Astrocyte of the hippocampus (primary cell): ENCODE data around the gene RBM4.
A peak's percentile ranks its signal among the peaks of the same experiment; 100 is the strongest.
"Not testable (repeated sequence)": the region's sequence is repeated elsewhere in the genome, so short reads cannot be mapped to it uniquely, and the experiment has no call there.

Experiments
- DNase-seq: peaks from one replicate; pipeline ENCODE4 v3.0.0; 2011; ENCODE audit warnings: low read depth, low spot score

RBM4 gene

DNA sequence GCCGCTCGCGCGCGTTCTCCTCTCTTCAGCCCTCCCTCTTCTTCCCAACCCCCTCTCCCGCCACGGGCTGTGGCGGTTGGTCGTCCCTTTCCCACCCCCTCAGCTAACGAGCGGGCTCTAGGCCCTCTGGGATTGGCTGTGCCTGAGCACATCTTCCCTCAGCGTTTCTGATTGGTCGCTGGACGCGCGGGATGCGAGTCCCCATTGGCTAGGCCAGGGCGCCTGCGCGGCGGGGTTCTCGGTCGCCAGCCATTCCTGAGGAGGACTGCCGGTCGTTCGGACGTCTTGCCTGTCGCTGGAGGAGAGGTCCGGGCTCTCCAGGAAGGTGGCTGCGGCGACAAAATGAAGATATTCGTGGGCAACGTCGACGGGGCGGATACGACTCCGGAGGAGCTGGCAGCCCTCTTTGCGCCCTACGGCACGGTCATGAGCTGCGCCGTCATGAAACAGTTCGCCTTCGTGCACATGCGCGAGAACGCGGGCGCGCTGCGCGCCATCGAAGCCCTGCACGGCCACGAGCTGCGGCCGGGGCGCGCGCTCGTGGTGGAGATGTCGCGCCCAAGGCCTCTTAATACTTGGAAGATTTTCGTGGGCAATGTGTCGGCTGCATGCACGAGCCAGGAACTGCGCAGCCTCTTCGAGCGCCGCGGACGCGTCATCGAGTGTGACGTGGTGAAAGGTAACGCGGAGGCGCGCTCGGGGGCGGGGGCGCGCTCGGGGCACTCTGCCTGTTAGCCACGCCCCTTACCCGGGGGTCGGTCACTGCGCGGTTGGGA lies 21.9 kb upstream of the RBM4 start, which contains the start of gene RBM14:
Gene RBM14 (plus strand): TSS at position 252 of the 776 bp plus-strand sequence. CDS start 91 bp downstream, at position 343.
- peak; percentile 100 for DNase-seq

DNA sequence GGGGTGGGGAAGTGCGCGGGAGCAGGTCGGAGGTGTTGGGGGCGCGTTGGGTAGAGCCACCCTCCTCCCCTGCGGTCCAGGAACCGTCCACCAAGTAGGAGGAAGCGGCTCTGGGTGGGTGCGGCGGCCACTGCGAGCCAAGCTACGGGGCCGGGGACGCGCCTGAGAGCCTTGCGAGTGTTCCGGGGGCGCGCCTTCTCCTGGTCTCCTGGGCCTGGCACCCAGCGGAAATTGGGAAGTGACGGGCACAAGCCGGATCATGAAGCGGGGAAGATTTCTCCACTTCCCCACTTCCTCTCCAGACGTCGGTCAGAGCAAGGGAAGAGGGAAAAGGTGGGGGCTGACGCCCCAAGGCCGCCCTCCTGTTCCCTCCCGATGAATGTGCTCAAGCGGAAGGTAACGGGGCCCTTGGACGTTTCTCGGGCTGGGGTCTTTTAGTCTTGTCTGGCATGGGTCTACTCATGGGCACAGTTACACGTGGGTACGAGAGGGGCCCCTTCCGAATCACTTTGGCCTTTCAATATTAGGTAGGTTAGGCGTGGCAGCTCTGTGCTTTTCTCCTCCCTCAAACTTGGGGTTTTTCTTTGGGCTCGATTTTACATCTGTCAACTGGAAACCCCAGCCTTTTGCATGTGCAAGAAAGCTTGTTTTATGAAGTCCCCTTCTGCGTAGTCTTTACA lies 21.2 kb upstream of the RBM4 start:
- no peak for DNase-seq

DNA sequence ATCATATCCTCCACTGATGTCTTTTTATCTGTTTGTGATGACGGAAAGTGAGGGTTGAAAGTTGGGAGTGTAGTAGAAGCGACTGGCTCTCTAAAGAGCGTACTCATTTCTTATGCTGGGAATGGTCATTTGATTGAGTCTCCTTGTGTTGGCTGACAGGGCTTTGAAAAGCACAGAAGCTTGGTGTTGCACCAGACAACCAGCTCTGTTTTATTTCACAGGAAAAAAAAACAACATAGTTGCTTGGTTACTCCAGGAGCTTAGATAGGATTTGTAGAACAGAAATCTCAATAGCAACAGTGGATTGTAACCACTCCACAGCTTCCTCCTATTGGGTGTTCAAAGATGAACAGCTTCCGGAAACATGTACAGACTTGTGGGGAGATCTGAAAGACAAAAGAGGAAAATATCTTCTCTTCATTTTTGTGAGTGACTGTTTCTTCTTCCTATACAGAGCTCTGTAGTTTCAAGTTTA lies 19.4 kb upstream of the RBM4 start:
- DNase-seq = peak; percentile 80

DNA sequence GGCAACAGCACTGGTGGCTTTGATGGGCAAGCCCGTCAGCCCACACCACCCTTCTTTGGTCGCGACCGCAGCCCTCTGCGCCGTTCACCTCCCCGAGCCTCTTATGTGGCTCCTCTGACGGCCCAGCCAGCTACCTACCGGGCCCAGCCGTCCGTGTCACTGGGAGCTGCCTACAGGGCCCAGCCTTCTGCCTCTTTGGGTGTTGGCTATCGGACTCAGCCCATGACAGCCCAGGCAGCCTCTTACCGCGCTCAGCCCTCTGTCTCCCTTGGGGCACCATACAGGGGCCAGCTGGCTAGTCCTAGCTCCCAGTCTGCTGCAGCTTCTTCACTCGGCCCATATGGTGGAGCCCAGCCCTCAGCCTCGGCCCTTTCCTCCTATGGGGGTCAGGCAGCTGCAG lies 14.1 kb upstream of the RBM4 start:
- DNase-seq = no peak

DNA sequence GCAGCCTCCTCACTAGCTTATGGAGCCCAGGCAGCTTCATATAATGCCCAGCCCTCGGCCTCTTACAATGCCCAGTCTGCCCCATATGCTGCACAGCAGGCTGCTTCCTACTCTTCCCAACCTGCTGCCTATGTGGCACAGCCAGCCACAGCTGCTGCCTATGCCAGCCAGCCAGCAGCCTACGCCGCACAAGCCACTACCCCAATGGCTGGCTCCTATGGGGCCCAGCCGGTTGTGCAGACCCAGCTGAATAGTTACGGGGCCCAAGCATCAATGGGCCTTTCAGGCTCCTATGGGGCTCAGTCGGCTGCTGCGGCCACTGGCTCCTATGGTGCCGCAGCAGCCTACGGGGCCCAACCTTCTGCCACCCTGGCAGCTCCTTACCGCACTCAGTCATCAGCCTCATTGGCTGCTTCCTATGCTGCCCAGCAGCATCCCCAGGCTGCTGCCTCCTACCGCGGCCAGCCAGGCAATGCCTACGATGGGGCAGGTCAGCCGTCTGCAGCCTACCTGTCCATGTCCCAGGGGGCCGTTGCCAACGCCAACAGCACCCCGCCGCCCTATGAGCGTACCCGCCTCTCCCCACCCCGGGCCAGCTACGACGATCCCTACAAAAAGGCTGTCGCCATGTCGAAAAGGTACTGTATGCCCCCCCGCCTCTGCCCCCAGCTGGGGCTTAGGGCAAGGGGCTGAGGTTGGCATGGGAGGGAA lies 13.3 kb upstream of the RBM4 start:
- no peak for DNase-seq

DNA sequence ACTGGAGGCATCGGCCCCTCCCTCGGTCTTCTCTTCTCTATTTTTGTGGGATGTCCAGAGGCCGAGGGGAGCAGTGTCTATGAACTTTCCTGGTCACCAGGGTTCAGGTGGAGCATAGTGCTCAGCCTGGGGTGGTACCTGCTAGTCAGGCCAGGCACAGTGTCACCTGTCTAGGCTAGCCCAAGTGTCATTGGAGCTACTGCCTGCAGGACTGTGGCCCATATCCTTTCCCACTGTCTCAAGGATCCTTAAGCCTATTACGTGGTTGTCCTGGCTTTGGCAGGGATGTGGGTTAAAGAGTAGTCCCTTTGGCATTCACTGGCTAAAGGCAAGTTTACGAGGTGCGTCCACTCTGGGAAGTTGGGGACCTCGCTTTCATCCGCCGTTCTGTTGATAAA lies 12.8 kb upstream of the RBM4 start:
- no peak for DNase-seq

DNA sequence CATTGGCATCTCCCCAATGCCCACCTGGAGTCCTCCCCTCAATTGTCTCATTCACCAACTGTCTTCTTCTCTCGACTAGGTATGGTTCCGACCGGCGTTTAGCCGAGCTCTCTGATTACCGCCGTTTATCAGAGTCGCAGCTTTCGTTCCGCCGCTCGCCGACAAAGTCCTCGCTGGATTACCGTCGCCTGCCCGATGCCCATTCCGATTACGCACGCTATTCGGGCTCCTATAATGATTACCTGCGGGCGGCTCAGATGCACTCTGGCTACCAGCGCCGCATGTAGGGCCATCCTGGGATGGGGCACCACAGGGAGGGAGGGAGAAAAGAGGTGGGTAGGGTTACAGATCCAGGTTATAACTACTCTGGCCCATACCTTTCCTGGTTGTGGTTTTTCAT lies 12.1 kb upstream of the RBM4 start:
- DNase-seq = no peak

DNA sequence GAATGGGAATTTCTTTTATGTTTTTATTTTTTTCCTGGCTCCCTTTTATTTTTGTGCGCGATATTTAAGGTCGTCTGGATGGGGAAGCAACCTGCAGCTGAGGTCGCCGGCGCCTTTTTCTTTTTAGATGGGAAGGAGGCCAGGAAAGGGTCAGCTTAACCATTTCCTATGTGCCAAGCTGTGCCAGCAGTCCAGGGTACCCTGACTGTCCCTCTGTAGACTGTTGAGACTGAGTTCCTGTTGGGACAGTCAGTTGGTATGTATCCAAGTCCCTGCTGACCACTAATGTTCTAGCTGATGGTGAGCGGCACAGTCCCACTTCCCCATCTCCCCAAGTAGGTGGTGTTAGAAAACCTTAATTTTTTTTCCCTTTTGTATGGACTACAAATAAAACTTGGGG lies 11.6 kb upstream of the RBM4 start:
- DNase-seq = no peak

DNA sequence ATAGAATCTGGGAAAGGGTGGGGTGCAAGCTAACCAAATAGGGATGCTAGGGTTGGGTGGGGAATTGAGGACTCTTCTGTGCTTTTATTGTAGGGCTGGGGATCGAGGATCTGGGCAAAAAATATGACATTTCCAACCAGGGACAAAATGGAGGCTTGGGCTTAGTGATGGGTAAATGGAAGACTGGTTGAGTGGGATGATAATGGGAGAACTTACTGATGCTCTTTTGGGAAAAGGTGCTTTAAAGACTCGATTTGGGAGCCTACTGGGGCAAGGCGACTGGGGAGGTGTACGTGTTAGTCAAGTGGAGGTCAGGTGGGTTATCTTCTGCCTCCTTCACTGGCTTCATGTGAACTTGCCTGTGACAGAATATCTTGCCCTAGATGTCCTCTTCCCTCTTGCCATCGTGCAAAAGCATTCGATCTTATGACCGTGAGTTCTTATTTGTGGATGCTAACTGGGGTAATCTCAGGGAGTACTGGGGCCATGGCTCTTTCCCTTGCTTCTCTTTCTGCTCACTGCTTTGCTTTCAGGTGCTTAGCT lies 10.4 kb upstream of the RBM4 start:
- no peak for DNase-seq

DNA sequence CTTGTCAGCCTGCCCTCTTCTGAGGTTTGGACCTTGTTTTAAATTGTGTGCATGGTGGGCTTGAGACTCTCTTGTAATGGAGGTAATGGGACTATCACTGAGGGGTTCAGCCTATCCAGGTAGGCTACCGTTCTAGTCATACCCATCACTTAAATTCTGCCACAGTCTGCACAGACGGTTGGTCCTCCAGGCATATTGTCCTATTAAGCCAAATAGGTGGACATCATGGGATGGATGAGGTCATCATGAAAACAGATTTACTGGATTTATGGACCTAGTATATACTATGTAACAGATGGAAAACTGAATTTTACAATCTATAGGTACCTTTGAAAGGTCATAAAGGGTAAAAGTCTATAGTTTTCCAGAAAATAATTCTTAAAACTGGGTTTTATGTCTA lies 9.1 kb upstream of the RBM4 start:
- DNase-seq = no peak

DNA sequence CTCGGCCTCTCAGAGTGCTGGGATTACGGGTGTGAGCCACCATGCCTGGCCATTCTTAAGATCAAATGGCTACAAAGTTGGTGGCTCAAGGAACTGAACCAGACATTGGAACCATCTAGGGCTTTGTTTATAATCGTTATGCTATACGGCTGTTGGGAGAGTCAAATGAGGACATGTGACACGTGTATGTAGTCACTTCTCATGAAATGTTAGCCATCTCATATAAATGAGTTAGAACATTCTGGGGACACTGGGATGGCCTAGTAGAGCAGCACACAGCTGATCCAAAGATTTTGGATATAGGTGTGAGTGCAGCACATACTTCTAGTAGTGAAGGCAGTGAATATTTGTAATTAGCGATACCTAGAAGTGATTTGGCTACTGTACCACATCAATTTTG lies 6.6 kb upstream of the RBM4 start:
- DNase-seq = no peak

DNA sequence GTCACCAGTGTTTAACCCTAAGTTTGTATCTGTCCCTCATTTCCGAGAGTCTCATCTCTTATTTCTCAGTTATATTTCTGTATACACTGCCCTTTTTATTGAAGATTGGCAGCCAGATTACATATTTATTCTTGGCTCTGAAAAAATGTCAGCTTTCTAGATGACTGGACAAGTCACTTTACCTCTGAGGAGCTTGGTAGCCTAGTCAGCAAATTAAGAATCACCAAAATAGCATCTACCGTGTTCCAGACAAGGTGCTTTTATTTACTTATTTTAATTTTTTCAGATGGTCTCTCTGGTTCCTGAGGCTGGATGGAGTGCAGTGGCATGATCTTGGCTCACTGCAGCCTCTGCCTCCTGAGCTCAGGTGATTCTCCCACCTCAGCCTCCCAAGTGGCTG lies 5.6 kb upstream of the RBM4 start:
- no peak for DNase-seq

DNA sequence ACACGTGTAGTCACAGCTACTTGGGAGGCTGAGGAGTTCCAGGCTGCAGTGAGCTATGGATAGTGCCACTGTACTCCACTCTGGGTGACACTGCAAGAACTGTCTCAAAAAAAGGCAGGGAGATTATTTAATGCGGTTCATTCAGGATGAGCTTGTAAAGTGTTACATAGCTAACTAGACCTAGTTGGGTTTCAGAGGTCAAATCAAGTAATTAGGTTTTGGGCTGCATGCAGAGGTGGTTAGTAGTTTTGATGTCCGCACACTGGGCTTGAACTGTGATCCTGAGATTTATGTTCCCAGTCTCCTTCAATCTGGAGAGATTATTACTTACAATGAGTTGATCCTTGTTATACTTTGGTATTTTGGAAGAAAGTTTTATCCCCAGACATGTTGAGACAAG lies 2.1 kb upstream of the RBM4 start:
- no peak for DNase-seq

DNA sequence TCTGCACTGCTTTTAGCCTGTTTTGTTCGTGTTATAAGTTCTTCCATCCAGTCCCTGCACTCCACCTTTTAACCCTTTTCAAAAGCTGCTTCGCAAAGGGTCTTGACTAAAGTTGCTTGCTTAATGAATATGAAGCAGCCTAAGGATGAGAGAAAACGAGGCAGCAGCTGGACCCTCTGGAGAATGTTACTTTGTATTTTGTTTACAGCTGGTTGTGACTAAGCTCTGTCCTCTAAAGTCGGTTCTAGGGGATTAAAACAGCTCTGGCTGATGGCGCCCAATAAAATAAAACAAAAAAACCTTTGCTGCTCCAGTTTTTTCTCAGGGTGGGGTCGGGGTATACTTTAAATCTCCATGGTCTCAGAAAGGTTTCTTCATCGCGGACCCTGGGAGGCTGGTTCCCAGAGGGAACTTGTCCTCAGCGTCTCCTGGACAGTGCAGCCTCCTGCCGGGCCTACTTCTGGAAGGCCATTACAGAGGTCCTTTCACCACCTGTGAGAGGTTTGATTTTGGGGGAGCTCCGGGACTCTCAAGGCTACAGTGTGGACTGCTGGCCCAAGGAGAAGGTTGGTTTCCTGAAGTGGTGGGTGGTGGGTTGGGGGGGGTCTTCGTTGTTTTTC lies 836 bp upstream of the RBM4 start:
- no peak for DNase-seq

DNA sequence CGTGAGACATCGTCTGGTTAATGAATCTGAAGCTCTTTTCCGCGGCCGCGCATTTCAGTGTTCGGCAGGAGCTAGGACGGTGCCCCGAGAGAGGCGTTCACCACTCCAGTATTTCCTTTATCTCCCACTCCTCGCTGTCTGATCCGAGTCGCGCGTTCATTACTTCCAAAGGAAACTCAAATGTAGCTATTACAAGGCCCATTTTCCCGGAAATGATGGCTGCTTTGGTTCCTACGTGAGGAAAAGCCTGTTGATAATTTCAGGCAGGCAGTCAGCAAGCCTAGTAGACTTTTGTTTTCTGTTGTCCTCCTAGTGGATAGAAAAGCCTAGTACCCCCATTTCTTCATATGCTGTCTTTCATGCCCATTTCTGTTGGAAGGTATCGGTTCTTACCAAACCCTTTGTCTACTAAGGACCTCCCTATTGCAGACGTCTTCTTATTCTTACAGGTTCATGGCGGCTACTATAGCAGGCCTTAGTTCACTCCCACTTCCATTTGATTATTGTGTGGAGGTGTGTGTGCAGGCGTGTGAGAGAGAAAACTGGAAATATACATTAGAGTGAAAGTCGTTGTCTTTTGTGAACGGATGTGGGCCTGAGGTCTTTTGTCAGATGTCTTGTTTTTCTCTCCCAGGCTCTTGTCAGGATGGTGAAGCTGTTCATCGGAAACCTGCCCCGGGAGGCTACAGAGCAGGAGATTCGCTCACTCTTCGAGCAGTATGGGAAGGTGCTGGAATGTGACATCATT lies 737 bp downstream of the RBM4 start:
- peak; percentile 54 for DNase-seq

DNA sequence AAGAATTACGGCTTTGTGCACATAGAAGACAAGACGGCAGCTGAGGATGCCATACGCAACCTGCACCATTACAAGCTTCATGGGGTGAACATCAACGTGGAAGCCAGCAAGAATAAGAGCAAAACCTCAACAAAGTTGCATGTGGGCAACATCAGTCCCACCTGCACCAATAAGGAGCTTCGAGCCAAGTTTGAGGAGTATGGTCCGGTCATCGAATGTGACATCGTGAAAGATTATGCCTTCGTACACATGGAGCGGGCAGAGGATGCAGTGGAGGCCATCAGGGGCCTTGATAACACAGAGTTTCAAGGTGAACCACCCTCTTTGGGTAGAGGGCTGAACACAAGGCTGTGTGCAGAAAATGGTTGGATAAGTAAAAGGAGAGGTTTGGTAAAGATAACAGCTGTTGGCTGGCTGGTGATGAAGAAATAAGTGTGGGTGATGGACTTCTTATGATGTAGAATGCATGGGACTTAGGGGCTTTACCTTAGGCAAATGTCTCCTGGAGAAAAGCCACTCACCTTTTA lies 1.4 kb downstream of the RBM4 start:
- DNase-seq = not testable (repeated sequence)

DNA sequence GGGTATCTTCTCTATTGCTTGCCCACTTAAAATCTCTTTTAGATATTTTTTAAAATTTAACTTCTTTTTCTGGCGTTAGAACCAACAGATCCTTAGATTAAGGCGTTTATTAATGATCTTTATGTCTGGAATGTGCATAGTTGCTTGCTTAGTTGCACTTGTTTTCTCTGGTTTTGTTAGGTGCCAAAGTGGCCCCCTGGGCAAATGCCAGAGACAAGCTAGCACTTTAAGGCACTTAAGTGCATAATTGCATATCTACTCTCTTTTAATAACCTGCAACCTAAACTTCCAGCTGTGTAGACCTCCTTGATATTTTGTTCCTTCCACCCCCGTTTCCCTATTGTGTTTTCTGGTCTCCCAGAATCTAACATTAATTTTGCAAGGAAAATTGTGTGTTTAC lies 3.3 kb downstream of the RBM4 start:
- peak; percentile 47 for DNase-seq

DNA sequence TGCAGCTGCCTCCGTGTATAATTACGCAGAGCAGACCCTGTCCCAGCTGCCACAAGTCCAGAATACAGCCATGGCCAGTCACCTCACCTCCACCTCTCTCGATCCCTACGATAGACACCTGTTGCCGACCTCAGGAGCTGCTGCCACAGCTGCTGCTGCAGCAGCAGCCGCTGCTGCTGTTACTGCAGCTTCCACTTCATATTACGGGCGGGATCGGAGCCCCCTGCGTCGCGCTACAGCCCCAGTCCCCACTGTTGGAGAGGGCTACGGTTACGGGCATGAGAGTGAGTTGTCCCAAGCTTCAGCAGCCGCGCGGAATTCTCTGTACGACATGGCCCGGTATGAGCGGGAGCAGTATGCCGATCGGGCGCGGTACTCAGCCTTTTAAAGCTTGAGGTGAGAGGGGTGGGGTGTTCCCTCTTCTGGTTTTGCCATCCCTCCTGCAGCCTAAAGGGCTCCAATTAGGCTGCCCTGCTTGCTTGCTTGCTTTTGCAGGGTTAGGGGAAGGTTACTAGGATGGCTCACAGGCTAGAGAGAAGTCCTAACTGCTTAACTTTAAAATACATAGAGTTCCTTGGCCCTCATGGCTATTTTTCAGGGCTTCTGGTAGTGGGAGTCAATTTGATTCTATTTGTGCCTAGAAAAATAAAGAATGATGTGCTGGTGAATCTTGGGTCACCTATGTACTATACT lies 5.4 kb downstream of the RBM4 start:
- no peak for DNase-seq

DNA sequence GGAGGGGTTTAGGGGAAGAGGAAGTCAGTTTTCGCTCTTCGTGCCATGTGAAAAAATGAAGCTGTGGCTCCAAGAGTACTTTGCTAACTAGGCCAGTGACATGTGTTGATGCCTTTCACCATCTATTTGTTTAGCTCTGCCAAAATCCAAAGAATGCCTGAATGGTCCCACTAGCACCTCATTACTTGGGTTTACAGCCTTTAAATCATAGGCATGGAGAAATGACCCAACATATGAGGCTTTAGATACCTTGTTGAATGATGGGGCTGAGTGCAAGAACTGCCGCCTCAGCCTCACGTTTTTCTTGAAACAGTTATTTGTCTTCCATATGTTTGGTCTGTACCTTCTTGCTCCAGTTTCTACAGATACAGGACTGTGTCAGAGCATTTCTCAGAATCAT lies 8.3 kb downstream of the RBM4 start:
- DNase-seq = no peak

DNA sequence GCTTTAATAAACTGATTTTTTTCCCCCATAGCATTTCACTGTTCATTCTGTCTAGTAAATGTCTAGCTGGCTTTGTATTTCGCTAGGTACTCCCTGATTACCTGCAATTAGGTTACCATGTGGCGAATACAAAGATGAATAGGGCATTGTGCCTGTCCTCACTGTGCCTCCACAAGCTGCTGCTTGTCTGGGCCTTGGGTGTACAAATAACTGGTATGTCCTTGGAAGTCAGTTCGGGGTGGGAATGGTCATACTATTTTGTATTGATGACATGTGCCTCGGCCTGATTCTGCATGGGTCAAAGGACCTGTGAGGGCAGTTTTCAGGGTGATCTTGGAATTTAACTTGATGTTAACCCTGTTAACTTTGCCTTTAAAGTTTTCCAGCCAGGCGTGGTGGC lies 11.4 kb downstream of the RBM4 start:
- DNase-seq = no peak
